ENCODE results near the gene ABHD2.

DNA sequence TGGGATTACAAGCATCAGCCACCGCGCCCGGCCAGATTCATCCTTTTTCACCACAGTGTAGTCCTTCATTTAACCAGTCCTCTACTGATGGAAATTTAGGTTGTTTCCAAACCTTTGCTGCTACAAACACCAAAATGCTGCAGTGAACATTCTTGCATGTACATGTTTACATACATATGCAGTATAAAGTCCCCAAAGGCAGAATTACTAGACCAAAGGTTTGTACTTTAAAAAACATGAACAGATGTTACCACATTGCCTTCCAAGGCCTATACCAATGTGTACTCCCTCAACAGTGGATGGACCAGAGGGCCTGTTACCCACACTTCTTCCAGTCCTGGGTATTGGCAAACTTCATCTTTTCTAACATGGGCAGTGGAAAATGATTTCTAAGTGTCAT is 82.1 kb downstream of the ABHD2 start:
- TF ChIP-seq, protein P1, sequence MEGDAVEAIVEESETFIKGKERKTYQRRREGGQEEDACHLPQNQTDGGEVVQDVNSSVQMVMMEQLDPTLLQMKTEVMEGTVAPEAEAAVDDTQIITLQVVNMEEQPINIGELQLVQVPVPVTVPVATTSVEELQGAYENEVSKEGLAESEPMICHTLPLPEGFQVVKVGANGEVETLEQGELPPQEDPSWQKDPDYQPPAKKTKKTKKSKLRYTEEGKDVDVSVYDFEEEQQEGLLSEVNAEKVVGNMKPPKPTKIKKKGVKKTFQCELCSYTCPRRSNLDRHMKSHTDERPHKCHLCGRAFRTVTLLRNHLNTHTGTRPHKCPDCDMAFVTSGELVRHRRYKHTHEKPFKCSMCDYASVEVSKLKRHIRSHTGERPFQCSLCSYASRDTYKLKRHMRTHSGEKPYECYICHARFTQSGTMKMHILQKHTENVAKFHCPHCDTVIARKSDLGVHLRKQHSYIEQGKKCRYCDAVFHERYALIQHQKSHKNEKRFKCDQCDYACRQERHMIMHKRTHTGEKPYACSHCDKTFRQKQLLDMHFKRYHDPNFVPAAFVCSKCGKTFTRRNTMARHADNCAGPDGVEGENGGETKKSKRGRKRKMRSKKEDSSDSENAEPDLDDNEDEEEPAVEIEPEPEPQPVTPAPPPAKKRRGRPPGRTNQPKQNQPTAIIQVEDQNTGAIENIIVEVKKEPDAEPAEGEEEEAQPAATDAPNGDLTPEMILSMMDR (conservative IDR thresholded peaks at IDR 0.05), result no peak
- TF ChIP-seq EZH2 (IDR thresholded peaks at IDR 0.05; ENCODE audit: low read depth), result no peak
